ENCODE data around the gene C6orf47. TPM values are rescaled to one million over a fixed set of nuclear protein-coding genes. Genes with fewer than 3 reads are reported as not detected.

C6orf47 gene
- total and polyA plus RNA-seq, 2 of the 13 experiments (the other 11 are each of a cell fraction or from before 2014, with no cell fraction given), result 1.7 to 18.1 TPM

- TF ChIP-seq TFDP2 (CRISPR knock-in tag; IDR thresholded peaks at IDR 0.05), result no peak
- TF ChIP-seq NFIC (IDR thresholded peaks at IDR 0.05; ENCODE audit: low read length), result no peak
- 0 out of 2 replicates have a peak, but pooled peaks have one; percentile 25 for TF ChIP-seq ZNF20 (CRISPR knock-in tag; IDR thresholded peaks at IDR 0.05)
- peak; percentile 56; the same call in 1 of the 2 replicates for TF ChIP-seq KDM5B (CRISPR knock-in tag; IDR thresholded peaks at IDR 0.05; ENCODE audit: borderline replicate concordance)
- TF ChIP-seq PBX3 (CRISPR knock-in tag; IDR thresholded peaks at IDR 0.05; ENCODE audit: borderline replicate concordance), result 0 out of 2 replicates have a peak, but pooled peaks have one; percentile 20
- TF ChIP-seq MEIS2 (CRISPR knock-in tag; IDR thresholded peaks at IDR 0.05), result no peak
- TF ChIP-seq SALL2 (CRISPR knock-in tag; IDR thresholded peaks at IDR 0.05), result peak; percentile 40
- no peak for TF ChIP-seq MATR3 (CRISPR knock-in tag; IDR thresholded peaks at IDR 0.05)
- TF ChIP-seq AHDC1 (CRISPR knock-in tag; IDR thresholded peaks at IDR 0.05; ENCODE audit: borderline replicate concordance), result 0 out of 2 replicates have a peak, but pooled peaks have one; percentile 43
- no peak; the same call in none of the 2 replicates for TF ChIP-seq ZBTB8A (CRISPR knock-in tag; IDR thresholded peaks at IDR 0.05; ENCODE audit: borderline replicate concordance, low read depth)
- no peak for TF ChIP-seq ZNF781 (CRISPR knock-in tag; IDR thresholded peaks at IDR 0.05; ENCODE audit: borderline replicate concordance, not compliant biosample characterization)
- TF ChIP-seq JUND (CRISPR knock-in tag; IDR thresholded peaks at IDR 0.05), result no peak
- TF ChIP-seq ZNF605 (CRISPR knock-in tag; IDR thresholded peaks at IDR 0.05), result peak; percentile 58
- no peak for TF ChIP-seq WIZ (CRISPR knock-in tag; IDR thresholded peaks at IDR 0.05)
- peak; percentile 16; the same call in 1 of the 2 replicates for TF ChIP-seq RBFOX2 (IDR thresholded peaks at IDR 0.05; ENCODE audit: low read depth, low read length)
- TF ChIP-seq ZFYVE20 (CRISPR knock-in tag; IDR thresholded peaks at IDR 0.05; ENCODE audit: borderline replicate concordance, low read depth), result no peak
- 0 out of 2 replicates have a peak, but pooled peaks have one; percentile 22 for TF ChIP-seq BRD4 (CRISPR knock-in tag; IDR thresholded peaks at IDR 0.05)
- no peak for TF ChIP-seq HNRNPL (IDR thresholded peaks at IDR 0.05; ENCODE audit: low read depth, low read length)
- TF ChIP-seq ESRRA (CRISPR knock-in tag; IDR thresholded peaks at IDR 0.05; ENCODE audit: low read depth), result peak; percentile 10; the same call in 1 of the 2 replicates
- no peak for TF ChIP-seq ZNF674 (CRISPR knock-in tag; IDR thresholded peaks at IDR 0.05; ENCODE audit: low read depth)
- TF ChIP-seq PRMT3 (CRISPR knock-in tag; IDR thresholded peaks at IDR 0.05; ENCODE audit: borderline replicate concordance, low read depth), result no peak
Measured at GRCh38 chr6:31652925-31653724, 7.5 kb downstream of the C6orf47 start (continued).

Measured in HepG2 (cell line).